Measurements from ENCODE around the gene EIF2AK3.
"Not testable (repeated sequence)": the region's sequence is repeated elsewhere in the genome, so short reads cannot be mapped to it uniquely, and the experiment has no call there.

EIF2AK3 gene

DNA sequence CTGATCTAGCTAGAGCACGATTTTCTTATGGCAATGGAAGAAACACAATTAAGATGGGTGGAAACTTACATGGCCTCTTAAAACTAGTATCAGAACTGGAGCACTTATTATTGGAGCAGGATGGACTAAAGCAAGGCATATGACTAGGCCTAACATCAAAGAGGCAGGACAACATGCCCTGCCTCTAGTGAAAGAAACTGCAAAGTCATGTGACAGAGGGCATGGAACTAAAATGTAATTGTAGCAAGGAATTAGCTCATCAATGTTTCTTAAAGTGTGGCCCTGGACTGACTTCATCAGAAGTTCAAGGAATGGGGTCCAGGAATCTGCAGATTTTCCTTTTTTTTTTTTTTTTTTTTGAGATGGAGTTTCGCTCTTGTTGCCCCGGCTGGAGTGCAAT is 5.3 kb upstream of the EIF2AK3 start:
- Histone ChIP-seq H3K4me3 (replicated peaks; ENCODE audit: low read depth, low read length) (no peak overlapping the region), H3K27me3 (replicated peaks; ENCODE audit: control insufficient read depth, insufficient read depth, low read length) (no peaks in the 10 kb centered on the region), H3K36me3 (ENCODE audit: control insufficient read depth, insufficient read depth, low read length) (no peaks in the 10 kb centered on the region)
- no peak for DNase-seq (ENCODE audit: extremely low read depth, insufficient read length)
- TF ChIP-seq, protein P1, sequence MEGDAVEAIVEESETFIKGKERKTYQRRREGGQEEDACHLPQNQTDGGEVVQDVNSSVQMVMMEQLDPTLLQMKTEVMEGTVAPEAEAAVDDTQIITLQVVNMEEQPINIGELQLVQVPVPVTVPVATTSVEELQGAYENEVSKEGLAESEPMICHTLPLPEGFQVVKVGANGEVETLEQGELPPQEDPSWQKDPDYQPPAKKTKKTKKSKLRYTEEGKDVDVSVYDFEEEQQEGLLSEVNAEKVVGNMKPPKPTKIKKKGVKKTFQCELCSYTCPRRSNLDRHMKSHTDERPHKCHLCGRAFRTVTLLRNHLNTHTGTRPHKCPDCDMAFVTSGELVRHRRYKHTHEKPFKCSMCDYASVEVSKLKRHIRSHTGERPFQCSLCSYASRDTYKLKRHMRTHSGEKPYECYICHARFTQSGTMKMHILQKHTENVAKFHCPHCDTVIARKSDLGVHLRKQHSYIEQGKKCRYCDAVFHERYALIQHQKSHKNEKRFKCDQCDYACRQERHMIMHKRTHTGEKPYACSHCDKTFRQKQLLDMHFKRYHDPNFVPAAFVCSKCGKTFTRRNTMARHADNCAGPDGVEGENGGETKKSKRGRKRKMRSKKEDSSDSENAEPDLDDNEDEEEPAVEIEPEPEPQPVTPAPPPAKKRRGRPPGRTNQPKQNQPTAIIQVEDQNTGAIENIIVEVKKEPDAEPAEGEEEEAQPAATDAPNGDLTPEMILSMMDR (IDR thresholded peaks at IDR 0.05; ENCODE audit: insufficient read depth, low read length, poor library complexity, severe bottlenecking): no peak

DNA sequence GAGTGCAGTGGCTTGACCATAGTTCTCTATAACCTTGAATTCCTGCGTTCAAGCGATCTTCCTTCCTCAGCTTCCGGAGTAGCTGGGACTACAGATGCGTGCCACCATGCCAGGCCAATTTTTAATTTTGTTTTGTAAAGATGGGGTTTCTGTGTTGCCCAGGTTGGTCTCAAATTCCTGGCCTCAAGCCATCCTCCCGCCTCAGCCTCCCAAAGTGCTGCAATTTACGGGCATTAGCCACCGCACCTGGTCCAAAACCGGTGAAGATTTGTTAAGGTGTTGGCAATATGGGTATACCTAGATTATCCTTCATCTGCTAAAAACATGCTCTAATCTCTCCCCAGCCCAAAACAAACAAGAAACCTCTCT is 1.3 kb upstream of the EIF2AK3 start:
- H3K4me3 ChIP-seq (replicated peaks; ENCODE audit: low read depth, low read length): peak overlapping the region; percentile 75
- no peaks in the 10 kb centered on the region for H3K27me3 ChIP-seq (replicated peaks; ENCODE audit: control insufficient read depth, insufficient read depth, low read length)
- no peak for DNase-seq (ENCODE audit: extremely low read depth, insufficient read length)
- H3K36me3 ChIP-seq (ENCODE audit: control insufficient read depth, insufficient read depth, low read length): no peaks in the 10 kb centered on the region; the same call in 1 of the 2 replicates
- TF ChIP-seq, protein P1 (IDR thresholded peaks at IDR 0.05; ENCODE audit: insufficient read depth, low read length, poor library complexity, severe bottlenecking): no peak

DNA sequence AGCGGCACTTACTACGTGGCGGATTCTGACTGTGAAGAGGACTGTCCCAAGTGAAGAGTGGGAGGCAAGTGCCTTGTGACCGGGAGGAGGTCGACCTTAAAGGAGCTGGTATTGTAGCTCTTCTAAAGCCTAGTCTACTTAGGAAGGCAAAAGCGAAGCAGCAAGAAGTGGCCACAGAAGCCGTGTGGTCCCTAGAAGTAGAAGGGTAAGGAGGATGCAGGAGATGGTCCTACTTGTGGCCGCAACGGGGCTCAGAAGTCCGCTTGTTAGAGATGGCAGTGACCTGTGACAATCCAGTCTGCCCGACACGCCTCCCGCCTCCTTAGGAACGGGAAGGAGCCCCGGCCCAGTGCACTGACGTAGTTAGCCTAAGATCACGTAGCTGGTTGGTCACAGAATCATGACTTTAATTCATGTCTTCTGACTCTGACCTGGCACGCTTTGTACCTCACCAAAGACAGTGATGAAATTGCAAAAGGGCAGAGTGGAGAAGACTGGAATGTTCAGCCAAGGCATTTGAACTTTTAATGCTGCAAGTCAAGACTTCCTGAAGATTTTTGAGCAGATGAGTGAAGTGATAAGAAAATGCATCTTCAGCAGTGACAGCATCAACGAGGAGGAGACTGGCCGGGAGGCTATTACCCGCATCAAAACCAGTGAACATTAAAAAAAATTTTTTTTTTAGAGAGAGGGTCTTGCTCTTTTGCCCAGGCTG is 749 bp upstream of the EIF2AK3 start:
- H3K4me3 ChIP-seq (replicated peaks; ENCODE audit: low read depth, low read length): peak overlapping the region; percentile 75
- no peaks in the 10 kb centered on the region; the same call in 1 of the 2 replicates for H3K36me3 ChIP-seq (ENCODE audit: control insufficient read depth, insufficient read depth, low read length)
- TF ChIP-seq, protein P1 (IDR thresholded peaks at IDR 0.05; ENCODE audit: insufficient read depth, low read length, poor library complexity, severe bottlenecking): no peak
- peak; percentile 85 for DNase-seq (ENCODE audit: extremely low read depth, insufficient read length)
- no peaks in the 10 kb centered on the region for H3K27me3 ChIP-seq (replicated peaks; ENCODE audit: control insufficient read depth, insufficient read depth, low read length)

DNA sequence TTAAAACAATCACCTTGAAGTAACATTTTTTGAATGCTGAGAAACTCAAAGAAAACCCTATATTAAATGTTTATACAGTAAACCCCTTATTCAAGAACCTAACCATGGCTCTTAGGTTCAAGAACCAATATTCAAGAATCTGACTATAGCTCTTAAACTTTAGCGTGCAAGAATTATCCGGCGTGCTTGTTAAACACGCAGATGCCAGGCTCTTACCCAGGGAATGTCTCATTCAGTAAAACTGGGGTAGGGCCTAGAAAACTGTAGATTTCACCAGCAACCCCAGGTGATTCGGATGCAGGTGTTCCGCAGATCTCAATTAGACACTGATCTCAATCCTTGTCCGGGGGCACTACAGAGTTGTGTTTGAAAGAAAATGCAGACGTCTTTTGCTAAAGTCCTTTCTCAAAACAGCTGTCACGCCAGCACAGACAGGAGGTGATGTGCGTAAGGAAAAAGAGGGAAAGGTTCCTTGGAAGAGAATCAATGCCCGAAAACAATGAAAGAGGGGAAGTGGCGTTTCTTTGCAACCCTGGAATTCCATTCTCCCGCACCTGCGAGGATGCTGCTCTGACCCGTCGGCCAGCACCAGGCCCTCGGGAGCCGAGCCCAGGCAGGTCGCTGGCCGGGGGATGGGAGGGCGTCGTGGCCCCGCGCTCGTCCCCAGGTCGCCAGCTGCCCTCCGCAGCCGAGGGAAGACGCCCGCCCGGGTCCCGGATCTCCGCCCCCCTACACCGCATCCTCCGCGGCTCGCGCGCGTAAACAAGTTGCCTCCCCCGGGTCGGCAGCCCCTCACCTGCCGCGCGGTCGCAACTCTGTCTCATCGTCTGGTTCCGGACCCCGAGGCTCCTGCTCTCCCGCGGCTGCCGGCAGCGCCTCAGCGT is 851 bp downstream of the EIF2AK3 start:
- TF ChIP-seq, protein P1 (IDR thresholded peaks at IDR 0.05; ENCODE audit: insufficient read depth, low read length, poor library complexity, severe bottlenecking): no peak
- H3K36me3 ChIP-seq (ENCODE audit: control insufficient read depth, insufficient read depth, low read length): no peaks in the 10 kb centered on the region; the same call in 1 of the 2 replicates

DNA sequence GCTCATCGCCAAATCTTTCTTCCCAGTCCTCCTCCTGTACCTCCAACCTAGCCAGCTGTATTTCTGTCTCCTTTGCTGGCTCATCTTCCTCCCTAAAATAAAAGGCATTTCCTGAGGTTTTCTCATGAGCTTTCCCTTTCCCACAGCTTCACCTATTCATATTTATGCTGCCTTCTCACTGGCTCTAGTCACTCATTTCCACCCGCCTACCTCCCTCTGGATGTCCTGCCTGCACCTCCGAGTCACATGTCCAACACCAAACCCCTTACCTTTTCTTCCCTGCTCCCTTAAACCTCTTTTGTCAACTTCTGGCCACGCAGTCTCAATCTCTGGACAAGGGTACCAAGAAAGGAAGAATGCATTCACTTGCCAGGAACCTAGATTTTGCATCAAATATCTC is 2.8 kb downstream of the EIF2AK3 start:
- no peaks in the 10 kb centered on the region for H3K27me3 ChIP-seq (replicated peaks; ENCODE audit: control insufficient read depth, insufficient read depth, low read length)
- TF ChIP-seq, protein P1 (IDR thresholded peaks at IDR 0.05; ENCODE audit: insufficient read depth, low read length, poor library complexity, severe bottlenecking): no peak
- DNase-seq (ENCODE audit: extremely low read depth, insufficient read length): no peak
- H3K4me3 ChIP-seq (replicated peaks; ENCODE audit: low read depth, low read length): peak overlapping the region; percentile 73
- H3K36me3 ChIP-seq (ENCODE audit: control insufficient read depth, insufficient read depth, low read length): no peaks in the 10 kb centered on the region; the same call in 1 of the 2 replicates

More for the DNA sequence above, 851 bp downstream of the EIF2AK3 start:
- H3K27me3 ChIP-seq (replicated peaks; ENCODE audit: control insufficient read depth, insufficient read depth, low read length): no peaks in the 10 kb centered on the region
- DNase-seq (ENCODE audit: extremely low read depth, insufficient read length): peak; percentile 64
- H3K4me3 ChIP-seq (replicated peaks; ENCODE audit: low read depth, low read length): peak overlapping the region; percentile 73

DNA sequence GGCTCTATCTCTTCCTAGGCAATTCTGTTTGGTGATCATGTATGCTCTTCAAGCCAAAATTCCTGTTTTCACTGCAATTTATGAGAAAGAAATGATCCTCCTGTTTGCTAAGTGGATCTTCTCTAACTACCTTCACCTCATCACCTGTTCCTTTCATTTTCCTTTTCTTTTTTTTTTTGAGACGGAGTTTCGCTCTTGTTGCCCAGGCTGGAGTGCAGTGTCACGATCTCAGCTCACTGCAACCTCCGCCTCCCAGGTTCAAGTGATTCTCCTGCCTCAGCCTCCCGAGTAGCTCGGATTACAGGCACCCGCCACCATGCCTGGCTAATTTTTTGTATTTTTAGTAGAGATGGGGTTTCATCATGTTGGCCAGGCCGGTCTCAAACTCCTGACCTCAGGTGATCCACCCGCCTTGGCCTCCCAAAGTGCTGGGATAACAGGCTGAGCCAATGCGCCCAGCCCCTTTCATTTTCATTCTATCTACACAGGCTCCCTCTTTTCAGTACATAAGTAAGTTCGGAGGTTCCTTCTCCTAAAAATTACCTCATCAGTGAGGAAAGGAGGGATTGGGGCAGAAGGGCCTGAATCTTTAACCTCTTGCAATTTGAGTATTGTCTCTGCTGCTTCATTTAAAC is 3.3 kb downstream of the EIF2AK3 start:
- H3K36me3 ChIP-seq (ENCODE audit: control insufficient read depth, insufficient read depth, low read length); DNase-seq (ENCODE audit: extremely low read depth, insufficient read length); H3K27me3 ChIP-seq (replicated peaks; ENCODE audit: control insufficient read depth, insufficient read depth, low read length): not testable (repeated sequence)
- H3K4me3 ChIP-seq (replicated peaks; ENCODE audit: low read depth, low read length): peak overlapping the region; percentile 73

Data from GM06990 (cell line).